Gastrocnemius medialis (tissue), 4 donors: ENCODE results near the gene GRIK2. TPM values are rescaled to one million over a fixed set of nuclear protein-coding genes. Genes with fewer than 3 reads are reported as not detected.

Source experiments
- ATAC-seq, 2 donors: fragments of 150-250 bp; one replicate each; pipeline ENCODE4 v1.9.1; 2016
- DNase-seq, 2 donors: peaks; one replicate each; pipeline ENCODE4 v3.0.0-alpha.2; 2019
- H3K27ac ChIP-seq, 4 donors: fragments of 200-600 bp; sonication (generic); 1 replicate in 1 of 4; 2 replicates in 3 of 4; pipeline ENCODE4 v1.5.1; 2016 to 2018; ENCODE audit warnings: mild to moderate bottlenecking in 2 of 4, moderate library complexity in 1 of 4
- H3K27me3 ChIP-seq, 3 donors: fragments of 200-600 bp; sonication (generic) in 2 of 3; 1 replicate in 1 of 3; 2 replicates in 2 of 3; pipeline versions ENCODE4 v1.5.1 to v1.6.0; 2016 to 2019; ENCODE audit warnings: mild to moderate bottlenecking in 1 of 3, moderate library complexity in 1 of 3
- H3K36me3 ChIP-seq, 2 donors: fragments of 200-600 bp; sonication (generic) in 1 of 2; one replicate each; pipeline ENCODE4 v1.5.1; 2017 to 2018
- H3K4me1 ChIP-seq, 2 donors: fragments of 200-600 bp; sonication (generic) in 1 of 2; one replicate each; pipeline ENCODE4 v1.5.1; 2016 to 2017; ENCODE audit warnings: mild to moderate bottlenecking in 2 of 2
- H3K4me3 ChIP-seq, 4 donors: fragments of 200-600 bp; sonication (generic) in 3 of 4; 1 replicate in 1 of 4; 2 replicates in 3 of 4; pipeline ENCODE4 v1.5.1; 2016 to 2019; ENCODE audit warnings: mild to moderate bottlenecking in 2 of 4
- H3K9me3 ChIP-seq, 3 donors: fragments of 200-600 bp; sonication (generic) in 2 of 3; 1 replicate in 1 of 3; 2 replicates in 2 of 3; pipeline ENCODE4 v1.5.1; 2016 to 2019
- POLR2A ChIP-seq, 2 donors: fragments of 450-650 bp; IDR thresholded peaks; one replicate each; pipeline ENCODE4 v1.6.1; 2017; ENCODE audit warnings: antibody characterized with exemption in 2 of 2, mild to moderate bottlenecking in 2 of 2, moderate library complexity in 2 of 2
- in situ Hi-C, 4 donors: fragments of 200-750 bp; cut with MboI; loops; one replicate each; pipeline versions ENCODE4 v1.15.0 to v1.8.0; 2017; ENCODE audit warnings: low sequenced_read_pairs in 4 of 4
- intact Hi-C: fragments of 100-400 bp; cut with DNase I; formaldehyde crosslinking; loops from one replicate; pipeline ENCODE4 v1.15.1; 2023; ENCODE audit warnings: low total_unique reads
- total RNA-seq, 4 donors: library from RNA; depleted of rRNA; stranded (reverse); fragments of >200 nt; gene quantifications; one replicate each; pipeline versions ENCODE4 v1.1.0 to v1.2.3, GENCODE V29; 2016
- TF ChIP-seq, protein P1 (sequence below), 5 experiments: fragments of 450-650 bp in 3 of 5; fragments of 200-600 bp in 2 of 5; sonication (generic) in 2 of 5; IDR thresholded peaks in 4 of 5; conservative IDR thresholded peaks in 1 of 5; 1 replicate in 4 of 5; 2 replicates in 1 of 5; pipeline ENCODE4 v1.5.1; 2016 to 2019; ENCODE audit warnings: antibody characterized with exemption in 5 of 5, mild to moderate bottlenecking in 3 of 5, moderate library complexity in 3 of 5

GRIK2 gene
- total RNA-seq, 4 donors from 2014 or later: 0.39 to 5.1 (median 0.79) TPM

DNA sequence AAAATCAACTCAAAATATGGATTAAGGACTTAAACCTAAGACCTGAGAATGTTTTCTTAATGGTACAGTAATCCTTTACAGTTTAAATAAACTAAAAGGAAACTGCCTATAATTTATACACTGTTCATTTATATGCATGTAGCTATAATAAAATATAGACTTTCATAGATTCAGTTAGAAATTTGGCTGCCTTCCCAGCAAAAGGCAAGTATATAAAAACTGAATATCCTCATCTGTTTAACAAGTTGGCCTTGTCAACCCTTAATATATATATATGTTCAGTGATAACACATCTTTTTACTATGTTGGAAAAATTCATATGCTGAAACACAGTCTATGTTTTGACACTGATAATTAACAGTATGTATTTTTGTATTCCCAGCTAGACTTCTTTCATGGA lies 123.1 kb downstream of the GRIK2 start:
- in situ Hi-C loops: no loop called here
- DNase-seq: no peak

DNA sequence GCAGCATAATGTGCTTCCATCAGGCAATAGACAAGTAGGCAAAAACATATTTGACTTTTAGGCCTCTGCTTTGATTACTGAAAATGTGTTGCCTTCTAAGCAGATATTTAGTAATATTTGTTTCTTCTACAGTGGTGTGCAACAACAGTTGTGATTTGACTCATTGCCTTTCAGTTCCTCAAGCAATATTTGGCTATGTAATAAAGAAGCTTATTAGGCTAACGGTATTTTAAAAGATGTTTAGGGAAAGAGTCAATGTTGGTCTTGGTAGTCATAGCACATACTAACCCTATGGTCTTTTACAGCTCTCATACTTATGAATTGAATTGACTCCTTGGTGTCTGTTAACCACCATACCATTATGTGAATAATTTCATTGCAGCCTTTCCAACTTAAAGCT lies 124.1 kb downstream of the GRIK2 start:
- DNase-seq (no peak), ATAC-seq (no peak)
- H3K27ac ChIP-seq: no peak overlapping the region
- no peak overlapping the region for H3K4me3 ChIP-seq
- no peaks in the 10 kb centered on the region for H3K4me1 ChIP-seq
- H3K36me3 ChIP-seq: no peaks in the 10 kb centered on the region
- in situ Hi-C loops (no loop called here), intact Hi-C loops (no loop called here)
- no peaks in the 10 kb centered on the region for H3K27me3 ChIP-seq
- TF ChIP-seq POLR2A (IDR thresholded peaks at IDR 0.05): no peak
- TF ChIP-seq, protein P1, sequence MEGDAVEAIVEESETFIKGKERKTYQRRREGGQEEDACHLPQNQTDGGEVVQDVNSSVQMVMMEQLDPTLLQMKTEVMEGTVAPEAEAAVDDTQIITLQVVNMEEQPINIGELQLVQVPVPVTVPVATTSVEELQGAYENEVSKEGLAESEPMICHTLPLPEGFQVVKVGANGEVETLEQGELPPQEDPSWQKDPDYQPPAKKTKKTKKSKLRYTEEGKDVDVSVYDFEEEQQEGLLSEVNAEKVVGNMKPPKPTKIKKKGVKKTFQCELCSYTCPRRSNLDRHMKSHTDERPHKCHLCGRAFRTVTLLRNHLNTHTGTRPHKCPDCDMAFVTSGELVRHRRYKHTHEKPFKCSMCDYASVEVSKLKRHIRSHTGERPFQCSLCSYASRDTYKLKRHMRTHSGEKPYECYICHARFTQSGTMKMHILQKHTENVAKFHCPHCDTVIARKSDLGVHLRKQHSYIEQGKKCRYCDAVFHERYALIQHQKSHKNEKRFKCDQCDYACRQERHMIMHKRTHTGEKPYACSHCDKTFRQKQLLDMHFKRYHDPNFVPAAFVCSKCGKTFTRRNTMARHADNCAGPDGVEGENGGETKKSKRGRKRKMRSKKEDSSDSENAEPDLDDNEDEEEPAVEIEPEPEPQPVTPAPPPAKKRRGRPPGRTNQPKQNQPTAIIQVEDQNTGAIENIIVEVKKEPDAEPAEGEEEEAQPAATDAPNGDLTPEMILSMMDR (IDR thresholded peaks at IDR 0.05 in 4 of 5, conservative IDR thresholded peaks at IDR 0.05 in 1 of 5): no peak
- no peaks in the 10 kb centered on the region for H3K9me3 ChIP-seq

More for the DNA sequence above, 123.1 kb downstream of the GRIK2 start:
- TF ChIP-seq POLR2A (IDR thresholded peaks at IDR 0.05): no peak
- no peaks in the 10 kb centered on the region for H3K36me3 ChIP-seq
- H3K9me3 ChIP-seq: no peaks in the 10 kb centered on the region
- no peak for ATAC-seq
- no peak overlapping the region for H3K27ac ChIP-seq
- H3K4me3 ChIP-seq: no peak overlapping the region
- no peaks in the 10 kb centered on the region for H3K4me1 ChIP-seq
- no peaks in the 10 kb centered on the region for H3K27me3 ChIP-seq
- intact Hi-C loops: no loop called here

DNA sequence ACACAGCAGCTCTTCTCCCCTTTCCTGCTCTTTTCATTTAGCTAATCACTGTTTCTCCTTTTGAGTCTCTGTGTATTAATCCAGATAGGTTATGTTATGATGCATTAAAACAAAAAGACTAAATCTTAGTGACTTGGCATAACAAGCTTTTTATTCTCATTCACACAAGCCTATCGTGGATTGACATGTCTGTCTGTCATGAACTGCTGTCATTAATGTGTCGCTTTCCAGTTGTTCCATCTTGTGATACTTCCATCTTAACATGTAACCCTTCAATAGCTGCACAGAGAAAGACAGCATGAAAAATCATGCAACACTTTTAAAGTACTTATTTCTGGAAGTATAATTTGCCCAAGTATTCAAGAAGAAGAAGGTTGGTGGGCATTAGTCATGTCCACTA lies 128.7 kb downstream of the GRIK2 start:
- in situ Hi-C loops: no loop called here
- no peaks in the 10 kb centered on the region for H3K27me3 ChIP-seq
- intact Hi-C loops: no loop called here
- no peaks in the 10 kb centered on the region for H3K4me1 ChIP-seq
- H3K4me3 ChIP-seq: no peak overlapping the region
- no peak overlapping the region for H3K27ac ChIP-seq
- H3K36me3 ChIP-seq: no peaks in the 10 kb centered on the region
- H3K9me3 ChIP-seq: no peaks in the 10 kb centered on the region
- no peak for DNase-seq
- ATAC-seq: no peak
- TF ChIP-seq POLR2A (IDR thresholded peaks at IDR 0.05): no peak

DNA sequence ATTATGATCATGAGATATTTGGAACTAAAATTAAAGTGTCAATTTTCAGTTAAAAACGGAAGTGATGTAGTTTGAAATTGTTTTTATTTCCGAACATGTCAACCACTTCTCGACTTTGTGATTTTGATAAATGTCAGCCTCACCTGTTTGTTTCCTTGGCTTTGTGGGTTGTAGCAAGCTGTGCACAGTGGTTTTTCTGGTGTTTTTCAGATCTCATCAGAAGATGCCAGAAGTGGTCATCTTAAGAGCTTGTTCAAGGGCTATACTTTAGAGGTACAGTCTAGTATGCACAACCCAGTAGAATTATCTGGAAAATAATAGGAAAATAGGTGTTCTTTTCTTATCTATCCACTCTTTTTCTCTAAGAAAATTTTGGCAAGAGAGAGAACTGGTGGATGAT lies 134.0 kb downstream of the GRIK2 start:
- ATAC-seq: no peak
- H3K27ac ChIP-seq: no peak overlapping the region
- no peaks in the 10 kb centered on the region for H3K36me3 ChIP-seq
- TF ChIP-seq, protein P1 (IDR thresholded peaks at IDR 0.05 in 4 of 5, conservative IDR thresholded peaks at IDR 0.05 in 1 of 5): no peak
- no peak for TF ChIP-seq POLR2A (IDR thresholded peaks at IDR 0.05)
- no peaks in the 10 kb centered on the region for H3K4me1 ChIP-seq
- intact Hi-C loops: no loop called here
- H3K9me3 ChIP-seq: no peaks in the 10 kb centered on the region
- in situ Hi-C loops: no loop called here
- DNase-seq: no peak
- no peak overlapping the region for H3K4me3 ChIP-seq
- H3K27me3 ChIP-seq: no peaks in the 10 kb centered on the region

DNA sequence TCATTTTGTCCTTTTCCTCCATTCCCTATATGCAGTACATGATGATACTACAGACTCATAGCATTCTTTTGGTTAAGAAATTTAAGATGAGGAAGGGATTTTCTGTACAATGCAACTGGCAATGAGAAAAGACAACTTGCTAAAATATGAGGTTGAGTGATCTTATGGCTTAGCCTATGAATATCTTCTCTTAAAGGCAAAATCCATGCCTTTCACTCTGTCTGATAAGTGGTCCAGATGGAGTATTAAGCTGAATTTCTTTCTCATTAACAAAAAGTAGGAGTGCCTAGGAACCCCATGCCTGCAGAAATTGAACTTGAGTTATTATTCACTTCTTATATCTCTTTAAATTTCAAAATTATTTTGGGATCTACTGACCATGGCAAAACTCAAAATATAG lies 135.3 kb downstream of the GRIK2 start:
- Histone ChIP-seq H3K4me3 (no peak overlapping the region), H3K9me3 (no peaks in the 10 kb centered on the region), H3K36me3 (no peaks in the 10 kb centered on the region), H3K27ac (no peak overlapping the region), H3K4me1 (no peaks in the 10 kb centered on the region), H3K27me3 (no peaks in the 10 kb centered on the region)
- ATAC-seq: no peak
- intact Hi-C loops (no loop called here), in situ Hi-C loops (no loop called here)
- DNase-seq: no peak
- no peak for TF ChIP-seq POLR2A (IDR thresholded peaks at IDR 0.05)
- TF ChIP-seq, protein P1 (IDR thresholded peaks at IDR 0.05 in 4 of 5, conservative IDR thresholded peaks at IDR 0.05 in 1 of 5): no peak

DNA sequence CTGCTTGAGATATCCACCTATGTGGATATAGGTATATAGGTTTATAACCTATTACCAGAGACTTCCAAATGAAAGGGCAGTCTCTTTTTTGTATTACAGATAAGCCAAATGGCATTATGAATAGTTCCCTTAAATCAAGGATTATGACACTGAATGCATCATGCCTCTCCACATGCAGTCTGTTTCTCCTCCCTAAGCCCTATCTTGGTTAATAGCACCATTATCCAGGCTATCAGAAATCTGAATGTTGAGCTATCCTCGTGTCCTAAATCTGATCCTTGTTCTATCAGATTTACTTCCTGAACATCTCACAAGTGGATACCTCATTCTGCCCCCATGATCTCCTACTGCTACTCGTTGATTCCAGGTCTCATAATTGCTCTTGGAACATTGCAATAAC lies 138.0 kb downstream of the GRIK2 start:
- no peaks in the 10 kb centered on the region for H3K36me3 ChIP-seq
- intact Hi-C loops: no loop called here
- no peak overlapping the region for H3K27ac ChIP-seq
- H3K4me3 ChIP-seq: no peak overlapping the region
- DNase-seq: no peak
- no peaks in the 10 kb centered on the region for H3K9me3 ChIP-seq
- TF ChIP-seq, protein P1 (IDR thresholded peaks at IDR 0.05 in 4 of 5, conservative IDR thresholded peaks at IDR 0.05 in 1 of 5): no peak
- TF ChIP-seq POLR2A (IDR thresholded peaks at IDR 0.05): no peak
- in situ Hi-C loops: no loop called here
- H3K27me3 ChIP-seq: no peaks in the 10 kb centered on the region
- ATAC-seq: no peak
- no peaks in the 10 kb centered on the region for H3K4me1 ChIP-seq
